Anterior cingulate cortex (tissue), 58 donors: ENCODE results near the gene PIGA.

ENCODE experiments used
- DNase-seq, 58 donors: peaks; one replicate each; lab custom pipeline; 2025; lab: John Stamatoyannopoulos, UW

Gene PIGA, protein sequence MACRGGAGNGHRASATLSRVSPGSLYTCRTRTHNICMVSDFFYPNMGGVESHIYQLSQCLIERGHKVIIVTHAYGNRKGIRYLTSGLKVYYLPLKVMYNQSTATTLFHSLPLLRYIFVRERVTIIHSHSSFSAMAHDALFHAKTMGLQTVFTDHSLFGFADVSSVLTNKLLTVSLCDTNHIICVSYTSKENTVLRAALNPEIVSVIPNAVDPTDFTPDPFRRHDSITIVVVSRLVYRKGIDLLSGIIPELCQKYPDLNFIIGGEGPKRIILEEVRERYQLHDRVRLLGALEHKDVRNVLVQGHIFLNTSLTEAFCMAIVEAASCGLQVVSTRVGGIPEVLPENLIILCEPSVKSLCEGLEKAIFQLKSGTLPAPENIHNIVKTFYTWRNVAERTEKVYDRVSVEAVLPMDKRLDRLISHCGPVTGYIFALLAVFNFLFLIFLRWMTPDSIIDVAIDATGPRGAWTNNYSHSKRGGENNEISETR

GRCh38 chrX:15335135-15336022 lies at the start of gene PIGA:
Gene PIGA (minus strand): TSS chrX:15335523. CDS start chrX:15331930, 3,593 bp downstream.
- DNase-seq, result peak; percentile 24 to 96 (median 91)

GRCh38 chrX:15384304-15384703 lies 49.0 kb upstream of the PIGA start, which contains the start of gene VEGFD:
Gene VEGFD (minus strand): TSS chrX:15384413. CDS start chrX:15383946, 467 bp downstream.
- DNase-seq, result no peak

GRCh38 chrX:15382813-15383212 lies 47.5 kb upstream of the PIGA start:
- DNase-seq, result no peak

GRCh38 chrX:15376956-15377355 lies 41.6 kb upstream of the PIGA start:
- no peak for DNase-seq

GRCh38 chrX:15373976-15374375 lies 38.7 kb upstream of the PIGA start:
- DNase-seq, result no peak

- DNase-seq, result no peak
Observed at GRCh38 chrX:15366506-15367352, 31.4 kb upstream of the PIGA start.

- no peak for DNase-seq
Observed at GRCh38 chrX:15359701-15360100, 24.4 kb upstream of the PIGA start.

DNA sequence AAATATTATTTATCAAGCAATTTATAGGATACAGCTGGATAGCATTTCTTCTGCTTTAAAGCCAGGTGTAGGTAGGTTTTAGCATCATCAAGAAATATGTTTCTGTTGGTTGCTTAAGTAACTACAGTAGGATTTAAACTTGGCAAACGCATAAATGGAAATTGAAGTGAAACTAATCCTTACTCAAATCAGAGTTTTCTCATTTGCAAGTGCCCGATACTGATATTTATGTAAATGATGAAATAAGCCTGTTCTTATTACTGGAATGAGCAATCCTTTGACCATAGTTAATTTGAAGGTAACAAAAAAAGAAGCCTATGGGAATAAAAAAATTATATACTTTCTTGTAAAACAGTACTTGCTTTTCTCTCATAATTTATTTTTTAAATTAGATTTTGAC lies 23.2 kb upstream of the PIGA start:
- DNase-seq, result no peak

DNA sequence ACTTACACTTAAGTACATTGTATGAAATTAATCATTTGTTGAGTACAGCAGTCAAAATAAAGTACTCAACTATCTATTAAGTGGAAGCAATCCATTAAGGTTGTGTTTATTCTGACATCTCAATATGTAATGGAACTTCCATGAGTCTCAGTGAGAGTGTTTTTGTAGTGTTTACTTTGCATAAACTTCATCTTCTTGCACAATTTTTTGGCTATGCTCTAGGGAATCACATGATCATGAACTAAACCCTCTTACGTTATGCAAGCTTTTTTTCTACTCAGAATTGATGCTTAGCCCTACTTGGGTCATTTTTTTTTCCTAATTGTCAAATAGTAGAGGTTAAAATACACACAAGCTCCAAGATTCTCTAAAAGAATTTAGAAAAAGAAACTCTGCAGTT lies 21.1 kb upstream of the PIGA start:
- no peak for DNase-seq

- DNase-seq, result no peak
Observed at GRCh38 chrX:15350329-15350996, 15.1 kb upstream of the PIGA start.

DNA sequence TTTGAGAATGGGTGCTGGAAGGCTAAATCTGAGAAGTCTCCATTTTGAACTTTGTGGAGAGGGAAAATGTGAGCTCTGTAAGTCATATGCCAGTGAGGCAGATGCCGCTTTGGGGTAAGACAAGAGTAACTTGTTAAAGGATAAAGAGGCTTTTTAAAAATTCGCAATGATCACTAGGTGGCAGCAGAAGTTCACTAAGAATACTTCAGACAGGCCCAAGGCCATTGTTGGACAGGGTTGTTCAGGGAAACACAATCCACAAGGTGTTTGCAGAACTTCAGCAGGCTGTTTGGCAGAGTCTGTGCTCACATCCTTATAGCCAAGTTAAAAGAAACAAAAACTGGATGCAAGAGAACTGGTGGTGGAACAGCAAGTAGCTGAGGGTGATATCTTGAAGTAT lies 13.7 kb upstream of the PIGA start:
- DNase-seq, result peak in 23 of 58 donors; percentile 0 to 73 (median 4)

GRCh38 chrX:15345976-15346375 lies 10.7 kb upstream of the PIGA start:
- no peak for DNase-seq

DNA sequence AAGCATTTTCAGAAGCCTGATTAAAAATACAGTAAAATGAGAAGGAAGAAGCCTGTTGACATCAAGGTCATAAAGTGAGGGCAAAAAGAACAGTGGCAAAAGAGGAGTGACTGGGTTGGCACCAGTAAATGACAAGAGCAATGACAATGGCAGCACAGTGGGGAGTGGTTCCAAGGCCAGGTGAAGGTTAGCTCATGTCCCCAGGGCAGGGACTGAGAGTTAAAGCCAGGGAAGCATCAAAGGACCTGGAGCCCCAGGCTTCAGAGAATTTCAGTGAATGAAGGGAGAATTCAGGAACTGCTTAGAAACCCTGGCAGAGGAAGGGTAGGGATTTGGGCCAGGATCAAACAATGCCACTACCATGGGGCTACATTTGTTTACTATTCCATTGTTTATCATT lies 8.8 kb upstream of the PIGA start:
- DNase-seq, result no peak

- no peak for DNase-seq
Observed at GRCh38 chrX:15343075-15343476, 7.8 kb upstream of the PIGA start.

- DNase-seq, result no peak
Observed at GRCh38 chrX:15340867-15341266, 5.5 kb upstream of the PIGA start.

- peak in 6 of 58 donors; percentile 0 to 36 (median 7) for DNase-seq
Observed at GRCh38 chrX:15336023-15336413, 695 bp upstream of the PIGA start.

GRCh38 chrX:15334561-15334960 lies 762 bp downstream of the PIGA start:
- DNase-seq, result no peak

DNA sequence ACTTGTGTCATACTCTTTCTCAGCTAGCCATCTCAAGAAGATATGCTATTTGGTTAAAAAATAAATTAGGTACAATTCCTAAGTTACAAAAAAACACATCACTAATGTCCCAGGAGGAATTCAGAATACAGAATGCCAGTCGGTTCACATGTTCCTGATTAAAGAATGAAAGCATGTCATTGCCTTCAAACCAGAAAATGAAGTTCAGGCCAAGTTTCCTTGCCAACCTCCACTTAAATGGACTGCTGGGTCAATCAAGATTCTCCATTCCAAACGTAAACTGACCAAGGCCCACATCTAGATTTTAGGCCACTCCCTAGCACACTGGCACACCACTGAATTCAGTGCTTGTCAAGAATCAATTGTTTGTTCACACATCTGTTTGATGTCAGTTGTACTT lies 6.5 kb downstream of the PIGA start:
- DNase-seq, result no peak

- DNase-seq, result no peak
Observed at GRCh38 chrX:15328131-15328530, 7.2 kb downstream of the PIGA start.

DNA sequence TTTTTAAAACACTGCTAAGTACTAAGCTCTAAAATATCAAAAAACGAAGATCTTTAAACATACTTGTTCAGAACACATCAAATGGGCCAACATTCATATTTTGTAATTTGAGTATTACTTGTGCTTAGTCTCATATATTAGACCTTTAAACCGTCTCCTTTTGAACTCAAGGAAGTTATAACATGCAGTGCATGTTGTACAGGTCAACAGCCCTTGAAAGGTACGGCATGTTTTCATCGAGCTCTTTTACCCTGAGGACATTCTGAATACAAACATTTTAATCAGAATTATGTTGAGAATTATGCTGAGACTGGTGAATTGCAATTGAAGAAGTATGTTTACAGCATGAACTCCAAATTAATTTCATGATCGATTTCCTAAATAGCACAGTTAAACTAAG lies 12.9 kb downstream of the PIGA start:
- DNase-seq, result no peak
